B cell (primary cell): Measurements from ENCODE around the gene CD180. TPM values are rescaled to one million over a fixed set of nuclear protein-coding genes. Genes with fewer than 3 reads are reported as not detected.

ENCODE experiments used
- ATAC-seq: fragments of 200-7000 bp; cut with Tn5 transposase; one replicate; pipeline ENCODE4 v1.10.0; 2021; ENCODE audit warnings: low read depth, mild to moderate bottlenecking, moderate number of reproducible peaks, moderate library complexity
- CTCF ChIA-PET: fragments of 350-600 bp; sonication (Branson Sonifier 250); formaldehyde crosslinking; loops from one replicate; lab custom pipeline; 2021; ENCODE audit warnings: antibody characterized with exemption, inconsistent platforms; lab: Charles Lee
- POLR2A ChIA-PET: fragments of 350-600 bp; sonication (Branson Sonifier 250); formaldehyde crosslinking; loops from one replicate; lab custom pipeline; 2021; ENCODE audit warnings: antibody characterized with exemption; lab: Charles Lee
- DNase-seq: peaks from one replicate; pipeline ENCODE4 v3.0.0; 2013
- H2AFZ ChIP-seq: 2 replicates; pipeline ENCODE4 v1.6.1; 2012; ENCODE audit warnings: mild to moderate bottlenecking, low read depth, low read length; ENCODE audit not compliant: insufficient read depth, poor library complexity, severe bottlenecking
- H3K27ac ChIP-seq, 2 donors: 1 replicate in 1 of 2; 2 replicates in 1 of 2; pipeline ENCODE4 v1.5.1; 2012 to 2013; ENCODE audit warnings: low read length in 2 of 2, mild to moderate bottlenecking in 2 of 2, moderate library complexity in 1 of 2
- H3K27me3 ChIP-seq, 4 experiments: fragments of 200-600 bp in 1 of 4; sonication (generic) in 1 of 4; replicated peaks in 1 of 4; 1 replicate in 2 of 4; 2 replicates in 2 of 4; pipeline versions ENCODE4 v1.6.1 to v1.7.0; 2013 to 2016; ENCODE audit warnings: low read length in 3 of 4, mild to moderate bottlenecking in 2 of 4, mixed read lengths in 1 of 4, moderate library complexity in 1 of 4; ENCODE audit not compliant: insufficient read depth in 4 of 4, control insufficient read depth in 3 of 4; ENCODE audit errors: control extremely low read depth in 1 of 4
- H3K36me3 ChIP-seq, 2 experiments: replicated peaks in 1 of 2; 1 replicate in 1 of 2; 2 replicates in 1 of 2; pipeline versions ENCODE4 v1.6.1 to v1.7.1; 2013; ENCODE audit warnings: low read length in 1 of 2; ENCODE audit not compliant: insufficient read depth in 2 of 2, control insufficient read depth in 1 of 2; ENCODE audit errors: control extremely low read depth in 1 of 2, extremely low read depth in 1 of 2
- H3K4me1 ChIP-seq, 2 donors: fragments of 200-600 bp in 1 of 2; sonication (generic) in 1 of 2; 1 replicate in 1 of 2; 2 replicates in 1 of 2; pipeline versions ENCODE4 v1.5.1 to v1.6.1; 2013 to 2017; ENCODE audit warnings: low read length in 2 of 2; ENCODE audit not compliant: control insufficient read depth in 2 of 2, insufficient read depth in 2 of 2
- H3K4me2 ChIP-seq: replicated peaks from 2 replicates; pipeline ENCODE3; 2012; ENCODE audit warnings: mild to moderate bottlenecking, low read depth, low read length; ENCODE audit not compliant: poor library complexity, severe bottlenecking
- H3K4me3 ChIP-seq, 5 experiments: fragments of 200-600 bp in 1 of 5; sonication (generic) in 1 of 5; 1 replicate in 3 of 5; 2 replicates in 2 of 5; pipeline versions ENCODE4 v1.5.1 to v1.7.0; 2011 to 2016; ENCODE audit warnings: low read length in 4 of 5, mild to moderate bottlenecking in 4 of 5, low read depth in 2 of 5, control low read depth in 1 of 5, moderate library complexity in 1 of 5; ENCODE audit not compliant: insufficient read depth in 1 of 5; ENCODE audit errors: control extremely low read depth in 1 of 5, extremely low read depth in 1 of 5
- H3K79me2 ChIP-seq: fragments of 200-600 bp; sonication (generic); one replicate; pipeline ENCODE4 v1.6.0; 2016; ENCODE audit warnings: low read length; ENCODE audit not compliant: control insufficient read depth, insufficient read depth
- H3K9ac ChIP-seq: fragments of 200-600 bp; sonication (generic); 2 replicates; pipeline ENCODE4 v1.6.1; 2017; ENCODE audit warnings: mild to moderate bottlenecking, low read length, moderate library complexity
- H3K9me3 ChIP-seq, 3 donors: one replicate each; pipeline versions ENCODE4 v1.6.1 to v1.7.1; 2013; ENCODE audit warnings: low read length in 2 of 3; ENCODE audit not compliant: control insufficient read depth in 2 of 3, insufficient read depth in 1 of 3; ENCODE audit errors: control extremely low read depth in 1 of 3
- H4K20me1 ChIP-seq: 2 replicates; pipeline ENCODE4 v1.6.0; 2012; ENCODE audit warnings: mild to moderate bottlenecking, low read length; ENCODE audit not compliant: insufficient read depth, control insufficient read depth, poor library complexity, severe bottlenecking
- H3K27ac Mint-ChIP-seq: one replicate; pipeline ENCODE4 v1.8.0; 2021; ENCODE audit warnings: mixed read lengths
- H3K27me3 Mint-ChIP-seq: one replicate; pipeline ENCODE4 v1.8.0; 2021; ENCODE audit warnings: mixed read lengths
- H3K4me1 Mint-ChIP-seq: one replicate; pipeline ENCODE4 v1.8.0; 2021; ENCODE audit warnings: mixed read lengths
- H3K4me3 Mint-ChIP-seq: one replicate; pipeline ENCODE4 v1.8.0; 2021; ENCODE audit warnings: mixed read lengths
- H3K9me3 Mint-ChIP-seq: one replicate; pipeline ENCODE4 v1.8.0; 2022; ENCODE audit warnings: mixed read lengths; ENCODE audit not compliant: insufficient read depth
- CTCF ChIP-seq: fragments of 200-600 bp; IDR thresholded peaks from one replicate; pipeline ENCODE4 v1.8.0; 2022; ENCODE audit warnings: antibody characterized with exemption, mild to moderate bottlenecking
- EZH2 ChIP-seq: IDR thresholded peaks from 2 replicates; pipeline ENCODE4 v1.6.1; 2012; ENCODE audit warnings: borderline replicate concordance, low read depth, mild to moderate bottlenecking, moderate library complexity, low read length; ENCODE audit not compliant: insufficient read depth, poor library complexity, severe bottlenecking
- WGBS: methylation state at CpG from one replicate; pipeline ENCODE4 v1.1.5; 2013; ENCODE audit warnings: missing lambda C conversion rate; ENCODE audit not compliant: insufficient coverage; 5-methylcytosine and 5-hydroxymethylcytosine counted together
- intact Hi-C: fragments of 100-400 bp; cut with micrococcal nuclease; formaldehyde crosslinking; loops from one replicate; pipeline ENCODE4 v1.10.0; 2022
- polyA plus RNA-seq: library from polyadenylated mRNA; depleted of rRNA; stranded (reverse); fragments of >200 nt; gene quantifications from 2 replicates; pipeline ENCODE4 v1.2.3, GENCODE V29; 2012
- total RNA-seq, 2 donors: library from RNA; stranded (reverse); fragments of 120-200 nt in 1 of 2; gene quantifications; 1 replicate in 1 of 2; 2 replicates in 1 of 2; pipeline versions ENCODE4 v1.2.3 to v1.2.4, GENCODE V29; 2013 to 2022

CD180 gene
- total and polyA plus RNA-seq, 2 donors (not counting 1 experiment from before 2014, with no cell fraction given) = 16.1 to 16.4 TPM

GRCh38 chr5:67141644-67142043 lies 55.0 kb downstream of the CD180 start:
- intact Hi-C loops = no loop called here
- POLR2A ChIA-PET = no interaction called here
- TF ChIP-seq CTCF (no peak), EZH2 (no peak)
- no peak for DNase-seq
- H3K9ac ChIP-seq = no peak overlapping the region
- H3K9me3 ChIP-seq = no peaks in the 10 kb centered on the region
- H4K20me1 ChIP-seq = no peaks in the 10 kb centered on the region
- H3K27me3 ChIP-seq = no peaks in the 10 kb centered on the region
- no peaks in the 10 kb centered on the region for H3K79me2 ChIP-seq
- no peak for ATAC-seq
- CTCF ChIA-PET = no interaction called here
- no peak overlapping the region for H3K4me3 Mint-ChIP-seq
- H3K4me1 ChIP-seq = no peaks in the 10 kb centered on the region
- H3K4me3 ChIP-seq = no peak overlapping the region
- no peaks in the 10 kb centered on the region for H3K27me3 Mint-ChIP-seq
- H3K4me1 Mint-ChIP-seq = no peaks in the 10 kb centered on the region
- H3K36me3 ChIP-seq = no peaks in the 10 kb centered on the region
- no peak overlapping the region for H2AFZ ChIP-seq
- no peak overlapping the region for H3K27ac ChIP-seq
- no peaks in the 10 kb centered on the region for H3K9me3 Mint-ChIP-seq
- H3K4me2 ChIP-seq = no peak overlapping the region
- no peak overlapping the region for H3K27ac Mint-ChIP-seq

- DNase-seq = no peak
- WGBS = 100% methylated on average over 2 of the region's 4 CpGs
- Histone ChIP-seq H3K4me3 (no peak overlapping the region), H3K9me3 (no peaks in the 10 kb centered on the region), H3K9ac (no peak overlapping the region), H3K4me1 (no peaks in the 10 kb centered on the region), H3K27me3 (no peaks in the 10 kb centered on the region), H3K4me2 (no peak overlapping the region), H2AFZ (no peak overlapping the region), H4K20me1 (no peaks in the 10 kb centered on the region), H3K27ac (no peak overlapping the region), H3K36me3 (no peaks in the 10 kb centered on the region), H3K79me2 (no peaks in the 10 kb centered on the region)
- ATAC-seq = no peak
- CTCF ChIA-PET = no interaction called here
- Mint-ChIP-seq H3K27me3 (no peaks in the 10 kb centered on the region), H3K27ac (no peak overlapping the region), H3K9me3 (no peaks in the 10 kb centered on the region), H3K4me1 (no peaks in the 10 kb centered on the region), H3K4me3 (no peak overlapping the region)
- TF ChIP-seq CTCF (no peak), EZH2 (no peak)
- intact Hi-C loops = no loop called here
- POLR2A ChIA-PET = no interaction called here
These were observed 56.2 kb downstream of the CD180 start for GRCh38 chr5:67140413-67140812.
